ENCODE data around the gene GRK4.

Gene GRK4

DNA sequence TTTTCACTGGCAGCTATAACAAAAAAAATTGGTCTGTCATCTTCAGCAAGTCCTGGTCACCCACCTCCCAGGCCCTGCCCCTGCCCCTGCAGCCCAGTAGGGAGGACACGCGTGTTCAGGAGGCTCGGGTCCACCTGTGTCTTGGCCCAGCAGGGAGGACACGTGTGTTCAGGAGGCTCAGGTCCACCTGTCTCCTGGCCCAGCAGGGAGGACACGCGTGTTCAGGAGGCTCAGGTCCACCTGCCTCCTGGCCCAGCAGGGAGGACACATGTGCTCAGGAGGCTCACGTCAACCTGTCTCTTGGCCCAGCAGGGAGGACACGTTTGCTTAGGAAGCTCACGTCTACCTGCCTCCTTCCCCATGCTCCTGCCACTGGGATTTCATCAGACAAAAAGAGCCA is 66.1 kb downstream of the GRK4 start:
- no peak overlapping the region for H3K4me2 ChIP-seq (ENCODE audit: low read depth, low read length, poor library complexity, severe bottlenecking)
- no peak overlapping the region for H3K4me3 ChIP-seq (ENCODE audit: low read length, poor library complexity, severe bottlenecking)
- no peaks in the 10 kb centered on the region for H3K9me3 ChIP-seq (ENCODE audit: insufficient read depth, low read depth, low read length)
- no peaks in the 10 kb centered on the region for H3K36me3 ChIP-seq (ENCODE audit: insufficient read depth, low read length)
- H3K79me2 ChIP-seq (ENCODE audit: insufficient read depth, low read length): no peaks in the 10 kb centered on the region
- TF ChIP-seq, protein P1, sequence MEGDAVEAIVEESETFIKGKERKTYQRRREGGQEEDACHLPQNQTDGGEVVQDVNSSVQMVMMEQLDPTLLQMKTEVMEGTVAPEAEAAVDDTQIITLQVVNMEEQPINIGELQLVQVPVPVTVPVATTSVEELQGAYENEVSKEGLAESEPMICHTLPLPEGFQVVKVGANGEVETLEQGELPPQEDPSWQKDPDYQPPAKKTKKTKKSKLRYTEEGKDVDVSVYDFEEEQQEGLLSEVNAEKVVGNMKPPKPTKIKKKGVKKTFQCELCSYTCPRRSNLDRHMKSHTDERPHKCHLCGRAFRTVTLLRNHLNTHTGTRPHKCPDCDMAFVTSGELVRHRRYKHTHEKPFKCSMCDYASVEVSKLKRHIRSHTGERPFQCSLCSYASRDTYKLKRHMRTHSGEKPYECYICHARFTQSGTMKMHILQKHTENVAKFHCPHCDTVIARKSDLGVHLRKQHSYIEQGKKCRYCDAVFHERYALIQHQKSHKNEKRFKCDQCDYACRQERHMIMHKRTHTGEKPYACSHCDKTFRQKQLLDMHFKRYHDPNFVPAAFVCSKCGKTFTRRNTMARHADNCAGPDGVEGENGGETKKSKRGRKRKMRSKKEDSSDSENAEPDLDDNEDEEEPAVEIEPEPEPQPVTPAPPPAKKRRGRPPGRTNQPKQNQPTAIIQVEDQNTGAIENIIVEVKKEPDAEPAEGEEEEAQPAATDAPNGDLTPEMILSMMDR (conservative IDR thresholded peaks at IDR 0.05; ENCODE audit: low read length): no peak
- TF ChIP-seq EZH2phosphoT487 (IDR thresholded peaks at IDR 0.05; ENCODE audit: borderline replicate concordance): no peak
- no peaks in the 10 kb centered on the region for H3K4me1 ChIP-seq (ENCODE audit: insufficient read depth, low read length, poor library complexity, severe bottlenecking)
- H3K9ac ChIP-seq (ENCODE audit: low read depth, low read length, poor library complexity, severe bottlenecking): no peak overlapping the region
- no peaks in the 10 kb centered on the region for H3K9me2 ChIP-seq (replicated peaks; ENCODE audit: low read depth, low read length)
- H4K20me1 ChIP-seq (ENCODE audit: insufficient read depth, low read length, poor library complexity, severe bottlenecking): no peaks in the 10 kb centered on the region
- no peaks in the 10 kb centered on the region for H3K27me3 ChIP-seq (ENCODE audit: insufficient read depth, low read length, poor library complexity, severe bottlenecking)
- H3F3A ChIP-seq (ENCODE audit: low read depth): no peaks in the 10 kb centered on the region
- H2AFZ ChIP-seq (ENCODE audit: low read length): no peak overlapping the region

DNA sequence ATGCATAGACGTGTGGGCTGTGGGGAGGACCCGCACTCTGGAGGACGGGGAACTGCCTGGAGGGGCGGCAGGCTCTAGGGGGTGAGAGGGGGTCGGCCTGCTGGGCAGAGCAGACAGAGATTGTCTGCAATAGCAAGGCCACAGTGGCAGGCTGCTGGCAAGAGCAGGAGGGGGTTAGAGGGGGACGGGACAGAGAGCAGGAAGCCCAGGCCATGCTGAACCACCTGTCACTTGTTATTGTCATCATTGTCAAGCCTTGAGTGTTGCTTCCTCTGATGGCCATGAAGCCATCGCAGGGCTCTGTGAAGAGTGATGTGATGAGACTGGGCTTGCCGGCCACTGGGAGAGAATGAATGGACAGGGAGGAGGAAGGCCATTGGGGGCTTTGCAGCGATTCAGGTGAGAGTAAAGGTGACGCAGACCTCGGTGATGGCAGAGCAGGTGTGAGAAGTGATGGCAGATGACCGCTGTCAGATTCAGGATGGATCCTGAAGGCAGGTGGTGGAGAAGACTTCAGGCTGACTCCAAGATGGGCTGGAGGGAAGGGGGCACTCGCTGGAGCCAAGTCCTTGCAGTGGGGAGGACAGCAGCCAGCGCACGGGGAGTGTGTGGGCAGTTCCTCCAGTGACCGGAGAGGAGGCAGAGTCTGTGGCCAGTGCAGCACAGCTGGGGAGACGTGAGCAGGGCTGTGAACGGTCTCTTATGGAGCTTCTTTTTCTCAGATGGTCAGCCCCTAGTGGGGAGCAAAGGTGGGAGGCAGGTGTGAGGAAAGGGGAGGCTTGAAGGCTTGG is 67.4 kb downstream of the GRK4 start:
- Histone ChIP-seq H4K20me1 (ENCODE audit: insufficient read depth, low read length, poor library complexity, severe bottlenecking) (no peaks in the 10 kb centered on the region), H3K9me2 (replicated peaks; ENCODE audit: low read depth, low read length) (no peaks in the 10 kb centered on the region), H3K4me1 (ENCODE audit: insufficient read depth, low read length, poor library complexity, severe bottlenecking) (no peaks in the 10 kb centered on the region), H3F3A (ENCODE audit: low read depth) (no peaks in the 10 kb centered on the region), H3K9ac (ENCODE audit: low read depth, low read length, poor library complexity, severe bottlenecking) (no peak overlapping the region), H3K9me3 (ENCODE audit: insufficient read depth, low read depth, low read length) (no peaks in the 10 kb centered on the region), H3K79me2 (ENCODE audit: insufficient read depth, low read length) (no peaks in the 10 kb centered on the region), H2AFZ (ENCODE audit: low read length) (no peak overlapping the region), H3K36me3 (ENCODE audit: insufficient read depth, low read length) (no peaks in the 10 kb centered on the region), H3K4me3 (ENCODE audit: low read length, poor library complexity, severe bottlenecking) (no peak overlapping the region), H3K4me2 (ENCODE audit: low read depth, low read length, poor library complexity, severe bottlenecking) (no peak overlapping the region), H3K27me3 (ENCODE audit: insufficient read depth, low read length, poor library complexity, severe bottlenecking) (no peaks in the 10 kb centered on the region)
- TF ChIP-seq EZH2phosphoT487 (IDR thresholded peaks at IDR 0.05; ENCODE audit: borderline replicate concordance): no peak
- TF ChIP-seq, protein P1 (conservative IDR thresholded peaks at IDR 0.05; ENCODE audit: low read length): no peak

DNA sequence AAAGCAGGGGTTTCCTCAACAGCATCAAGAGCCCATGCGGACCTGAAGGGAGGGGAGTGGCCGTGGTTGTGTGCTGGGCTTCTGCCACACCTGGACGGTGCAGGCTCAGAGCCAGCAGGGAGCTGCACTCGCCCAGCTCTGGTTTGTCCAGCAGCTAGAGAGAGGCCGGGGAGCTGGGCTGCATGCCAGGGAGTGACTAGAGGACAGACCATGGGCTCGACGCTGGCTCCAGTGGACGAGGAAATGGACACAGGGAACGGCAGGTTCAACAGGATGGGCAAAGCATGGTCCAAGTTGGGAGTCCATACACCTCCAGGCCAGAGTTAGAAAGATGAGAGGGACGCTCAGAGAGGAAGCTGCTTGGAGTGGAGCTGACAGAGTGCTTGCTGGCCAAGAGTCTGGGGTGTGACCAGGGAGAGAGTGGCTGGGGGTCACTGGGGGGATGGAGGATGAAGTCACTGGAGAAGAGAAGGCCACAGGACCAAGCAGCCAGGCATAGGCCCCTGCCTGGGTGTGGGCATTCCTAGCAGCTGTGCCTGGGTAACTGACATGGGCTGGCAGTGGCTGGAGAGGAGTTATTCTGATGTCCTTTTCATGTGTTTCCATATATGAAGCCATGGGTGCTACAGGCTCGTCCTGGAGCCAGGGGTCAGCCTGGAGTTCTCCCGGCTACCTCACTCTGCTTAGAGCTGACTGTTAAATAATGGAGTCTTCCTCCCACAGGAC is 68.1 kb downstream of the GRK4 start:
- no peak overlapping the region for H3K4me2 ChIP-seq (ENCODE audit: low read depth, low read length, poor library complexity, severe bottlenecking)
- TF ChIP-seq, protein P1 (conservative IDR thresholded peaks at IDR 0.05; ENCODE audit: low read length): no peak
- TF ChIP-seq EZH2phosphoT487 (IDR thresholded peaks at IDR 0.05; ENCODE audit: borderline replicate concordance): no peak
- H3F3A ChIP-seq (ENCODE audit: low read depth): no peaks in the 10 kb centered on the region
- H3K36me3 ChIP-seq (ENCODE audit: insufficient read depth, low read length): no peaks in the 10 kb centered on the region
- no peaks in the 10 kb centered on the region for H3K79me2 ChIP-seq (ENCODE audit: insufficient read depth, low read length)
- H3K9me2 ChIP-seq (replicated peaks; ENCODE audit: low read depth, low read length): no peaks in the 10 kb centered on the region
- no peak overlapping the region for H2AFZ ChIP-seq (ENCODE audit: low read length)
- H4K20me1 ChIP-seq (ENCODE audit: insufficient read depth, low read length, poor library complexity, severe bottlenecking): no peaks in the 10 kb centered on the region
- H3K9me3 ChIP-seq (ENCODE audit: insufficient read depth, low read depth, low read length): no peaks in the 10 kb centered on the region
- no peaks in the 10 kb centered on the region for H3K4me1 ChIP-seq (ENCODE audit: insufficient read depth, low read length, poor library complexity, severe bottlenecking)
- no peaks in the 10 kb centered on the region for H3K27me3 ChIP-seq (ENCODE audit: insufficient read depth, low read length, poor library complexity, severe bottlenecking)
- H3K4me3 ChIP-seq (ENCODE audit: low read length, poor library complexity, severe bottlenecking): no peak overlapping the region
- no peak overlapping the region for H3K9ac ChIP-seq (ENCODE audit: low read depth, low read length, poor library complexity, severe bottlenecking)

Data from Loucy (cell line).